ENCODE results near the gene LRRC59. TPM values are rescaled to one million over a fixed set of nuclear protein-coding genes. Genes with fewer than 3 reads are reported as not detected.
A peak's percentile ranks its signal among the peaks of the same experiment; 100 is the strongest.

Gene LRRC59
- total RNA-seq, 4 donors from 2014 or later: 57.0 to 89.1 (median 73.2) TPM

DNA sequence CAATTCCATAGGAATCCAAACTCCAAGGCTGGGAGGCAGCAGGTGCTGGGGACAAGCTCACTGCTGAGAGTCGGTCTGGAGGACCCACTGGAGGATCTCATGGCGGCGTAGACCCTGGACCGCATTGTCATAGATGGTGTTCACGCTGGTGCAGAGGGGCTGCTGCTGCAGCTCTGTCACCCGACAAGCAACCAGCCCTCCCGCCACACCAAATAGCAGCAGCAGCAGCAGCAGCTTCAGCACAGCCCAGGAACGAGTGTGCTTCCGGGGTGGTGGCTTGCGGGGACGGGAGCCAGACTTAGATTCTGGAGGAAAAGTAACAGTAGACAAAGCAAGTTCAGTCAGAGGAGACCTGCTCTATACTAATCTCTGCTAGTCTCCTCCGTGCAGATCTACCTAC is 14.4 kb downstream of the LRRC59 start:
- no peak overlapping the region for H3K4me3 ChIP-seq
- H3K9me3 ChIP-seq: no peaks in the 10 kb centered on the region
- H3K27ac ChIP-seq: no peak overlapping the region
- TF ChIP-seq, protein P1, sequence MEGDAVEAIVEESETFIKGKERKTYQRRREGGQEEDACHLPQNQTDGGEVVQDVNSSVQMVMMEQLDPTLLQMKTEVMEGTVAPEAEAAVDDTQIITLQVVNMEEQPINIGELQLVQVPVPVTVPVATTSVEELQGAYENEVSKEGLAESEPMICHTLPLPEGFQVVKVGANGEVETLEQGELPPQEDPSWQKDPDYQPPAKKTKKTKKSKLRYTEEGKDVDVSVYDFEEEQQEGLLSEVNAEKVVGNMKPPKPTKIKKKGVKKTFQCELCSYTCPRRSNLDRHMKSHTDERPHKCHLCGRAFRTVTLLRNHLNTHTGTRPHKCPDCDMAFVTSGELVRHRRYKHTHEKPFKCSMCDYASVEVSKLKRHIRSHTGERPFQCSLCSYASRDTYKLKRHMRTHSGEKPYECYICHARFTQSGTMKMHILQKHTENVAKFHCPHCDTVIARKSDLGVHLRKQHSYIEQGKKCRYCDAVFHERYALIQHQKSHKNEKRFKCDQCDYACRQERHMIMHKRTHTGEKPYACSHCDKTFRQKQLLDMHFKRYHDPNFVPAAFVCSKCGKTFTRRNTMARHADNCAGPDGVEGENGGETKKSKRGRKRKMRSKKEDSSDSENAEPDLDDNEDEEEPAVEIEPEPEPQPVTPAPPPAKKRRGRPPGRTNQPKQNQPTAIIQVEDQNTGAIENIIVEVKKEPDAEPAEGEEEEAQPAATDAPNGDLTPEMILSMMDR (IDR thresholded peaks at IDR 0.05): no peak
- no peak for TF ChIP-seq POLR2A (IDR thresholded peaks at IDR 0.05)
- H3K27me3 ChIP-seq: no peaks in the 10 kb centered on the region
- peaks cover 0 to 66% (median 0%) of the 10 kb centered on the region in 3 donors for H3K36me3 ChIP-seq
- DNase-seq: no peak
- no peaks in the 10 kb centered on the region for H3K4me1 ChIP-seq

DNA sequence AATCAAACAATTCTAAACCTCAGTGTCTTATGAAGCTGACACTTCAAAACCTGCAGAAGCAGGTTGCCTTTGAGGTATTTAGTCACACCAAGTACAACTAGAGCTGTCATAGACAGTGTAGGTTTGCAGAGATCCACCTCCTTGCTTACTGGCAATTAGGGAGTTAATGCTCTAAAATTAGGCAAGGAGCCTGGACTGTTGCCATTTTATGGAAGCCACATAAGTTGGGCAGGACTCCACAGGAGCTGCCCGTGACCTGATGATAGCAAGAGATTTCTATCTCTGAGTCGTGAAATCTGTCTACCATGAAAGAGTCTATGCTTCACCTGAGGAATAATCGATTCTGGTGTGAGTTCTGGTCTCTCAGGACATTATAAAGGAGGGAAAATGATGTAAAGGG is 15.4 kb downstream of the LRRC59 start:
- H3K27me3 ChIP-seq: no peaks in the 10 kb centered on the region
- no peaks in the 10 kb centered on the region for H3K9me3 ChIP-seq
- peaks cover 0 to 56% (median 0%) of the 10 kb centered on the region in 3 donors for H3K36me3 ChIP-seq
- H3K4me3 ChIP-seq: no peak overlapping the region
- H3K27ac ChIP-seq: no peak overlapping the region
- no peaks in the 10 kb centered on the region for H3K4me1 ChIP-seq
- TF ChIP-seq, protein P1 (IDR thresholded peaks at IDR 0.05): no peak
- no peak for TF ChIP-seq POLR2A (IDR thresholded peaks at IDR 0.05)
- DNase-seq: no peak

DNA sequence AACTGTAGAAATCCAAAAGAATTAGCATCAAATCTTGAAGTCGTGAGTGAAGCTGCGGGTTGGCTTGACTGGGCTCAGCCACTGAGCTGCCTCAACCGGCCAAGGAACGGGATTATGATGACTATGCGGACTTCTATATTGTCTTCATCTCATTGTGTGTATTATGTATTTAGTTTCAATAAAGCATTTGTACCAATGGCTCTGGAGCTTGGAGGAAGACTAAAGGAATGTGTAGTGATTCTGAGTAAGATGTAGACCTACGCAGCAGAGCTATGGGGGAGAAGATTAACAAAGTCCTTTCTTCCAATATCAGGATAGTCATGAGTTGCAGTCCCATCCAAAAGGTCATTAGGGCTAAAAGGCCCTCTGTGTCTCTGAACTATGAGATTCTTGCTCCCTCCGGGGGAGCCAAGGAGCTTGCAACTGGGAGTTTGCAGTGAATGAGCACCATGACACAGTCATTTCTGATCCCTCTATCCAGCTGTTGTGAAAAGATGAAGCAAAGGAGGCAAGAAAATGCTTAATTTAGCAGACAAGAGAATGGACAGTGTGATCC is 16.0 kb downstream of the LRRC59 start:
- no peaks in the 10 kb centered on the region for H3K9me3 ChIP-seq
- TF ChIP-seq, protein P1 (IDR thresholded peaks at IDR 0.05): no peak
- TF ChIP-seq POLR2A (IDR thresholded peaks at IDR 0.05): no peak
- DNase-seq: no peak
- H3K27ac ChIP-seq: no peak overlapping the region
- peaks cover 0 to 50% (median 0%) of the 10 kb centered on the region in 3 donors for H3K36me3 ChIP-seq
- H3K4me1 ChIP-seq: no peaks in the 10 kb centered on the region
- H3K27me3 ChIP-seq: no peaks in the 10 kb centered on the region
- H3K4me3 ChIP-seq: no peak overlapping the region

DNA sequence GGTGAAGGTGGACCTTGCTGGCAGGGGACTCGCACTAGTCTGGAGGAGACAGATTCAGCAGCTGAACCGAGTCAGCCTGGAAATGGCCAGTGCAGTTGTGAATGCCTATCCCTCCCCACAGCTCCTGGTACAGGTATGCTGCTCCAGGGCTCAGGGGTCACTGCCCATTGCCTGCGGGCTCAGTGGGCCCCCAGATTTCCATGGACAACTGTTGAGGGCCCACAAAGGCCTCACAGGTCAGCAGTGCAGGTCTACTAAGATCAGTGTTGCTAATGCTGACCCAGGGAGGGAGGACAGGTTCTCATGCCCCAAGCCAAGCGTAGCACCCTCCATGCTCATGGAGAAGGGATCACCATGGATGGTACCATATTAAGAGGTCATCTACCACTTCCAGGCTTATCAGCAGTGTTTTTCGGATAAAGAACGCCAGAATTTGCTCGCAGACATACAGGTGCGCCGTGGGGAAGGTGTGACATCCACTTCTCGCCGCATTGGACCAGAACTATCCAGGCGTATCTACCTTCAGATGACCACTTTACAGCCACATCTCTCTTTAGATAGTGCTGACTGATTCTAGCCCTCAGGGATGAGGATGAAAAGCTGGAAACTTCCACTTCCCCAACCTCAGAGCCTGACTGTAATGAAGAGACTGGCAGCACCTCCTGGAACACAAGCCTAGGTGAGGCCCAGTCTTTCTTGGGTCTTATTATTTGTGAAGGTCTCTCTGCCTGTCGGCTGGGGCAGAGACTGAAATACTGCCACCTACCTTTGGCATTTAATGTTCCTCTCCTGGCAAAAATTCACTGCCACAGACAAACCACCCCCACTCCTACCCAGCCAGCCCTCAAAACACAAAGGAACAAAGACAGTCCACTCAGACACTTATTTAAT is 16.7 kb downstream of the LRRC59 start:
- peaks cover 0 to 43% (median 0%) of the 10 kb centered on the region in 3 donors for H3K36me3 ChIP-seq
- TF ChIP-seq POLR2A (IDR thresholded peaks at IDR 0.05): no peak
- TF ChIP-seq, protein P1 (IDR thresholded peaks at IDR 0.05): peak in 2 of 6 experiments; percentile 4 to 14
- no peaks in the 10 kb centered on the region for H3K4me1 ChIP-seq

DNA sequence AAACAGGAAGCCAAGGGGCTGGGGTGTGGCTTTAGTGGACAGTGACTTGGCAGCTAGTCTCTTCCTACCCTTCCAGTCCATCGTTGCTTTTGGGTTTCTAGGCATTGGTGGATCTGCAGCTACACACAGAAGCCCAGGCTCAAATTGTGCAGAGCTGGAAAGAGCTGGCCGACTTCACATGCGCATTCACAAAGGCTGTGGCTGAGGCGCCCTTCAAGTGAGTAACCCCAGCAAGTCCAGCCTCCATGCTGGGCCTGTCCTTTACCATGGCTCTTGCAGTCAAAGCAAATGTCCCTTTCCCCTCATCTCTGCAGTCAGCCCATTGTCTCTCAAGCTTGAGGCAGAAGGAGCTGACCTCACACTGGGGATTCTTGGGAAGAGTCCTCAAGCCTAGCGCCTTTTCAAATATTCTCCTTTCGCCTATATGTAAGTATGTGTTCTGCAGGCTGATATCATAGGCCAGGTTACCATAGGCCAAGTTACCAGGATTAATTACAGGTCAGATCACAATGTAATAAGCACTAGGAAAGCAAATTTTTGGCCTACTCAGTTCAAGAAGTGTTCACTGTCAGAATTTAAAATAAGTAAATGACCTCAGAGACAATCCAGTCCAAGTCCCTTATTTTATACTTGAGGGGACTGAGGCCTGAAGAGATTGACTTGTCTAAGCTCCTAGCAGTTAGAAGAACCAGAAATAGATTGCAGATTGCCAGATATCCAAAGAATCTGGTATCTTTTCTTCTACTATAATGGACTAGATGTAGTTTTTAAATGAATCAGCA is 17.8 kb downstream of the LRRC59 start:
- Histone ChIP-seq H3K27ac (no peak overlapping the region), H3K9me3 (no peaks in the 10 kb centered on the region), H3K4me3 (no peak overlapping the region), H3K27me3 (no peaks in the 10 kb centered on the region), H3K4me1 (no peaks in the 10 kb centered on the region), H3K36me3 (peaks cover 0 to 32% (median 0%) of the 10 kb centered on the region in 3 donors)
- TF ChIP-seq, protein P1 (IDR thresholded peaks at IDR 0.05): no peak
- no peak for DNase-seq

More for the DNA sequence above, 16.7 kb downstream of the LRRC59 start:
- no peak for DNase-seq
- H3K27me3 ChIP-seq: no peaks in the 10 kb centered on the region
- H3K4me3 ChIP-seq: no peak overlapping the region
- H3K27ac ChIP-seq: no peak overlapping the region
- no peaks in the 10 kb centered on the region for H3K9me3 ChIP-seq
